Tongue (tissue), 2 donors: ENCODE measurements around the gene AOPEP. TPM values are rescaled to one million over a fixed set of nuclear protein-coding genes. Genes with fewer than 3 reads are reported as not detected.

Experiments
- DNase-seq: peaks from one replicate; pipeline ENCODE4 v3.0.0-alpha.2; 2015
- total RNA-seq: library from RNA; depleted of rRNA; stranded (reverse); fragments of >200 nt; gene quantifications from one replicate; pipeline ENCODE4 v1.2.3, GENCODE V29; 2014

The AOPEP gene
- total RNA-seq, 1 donor from 2014 or later, result 391 TPM

DNA sequence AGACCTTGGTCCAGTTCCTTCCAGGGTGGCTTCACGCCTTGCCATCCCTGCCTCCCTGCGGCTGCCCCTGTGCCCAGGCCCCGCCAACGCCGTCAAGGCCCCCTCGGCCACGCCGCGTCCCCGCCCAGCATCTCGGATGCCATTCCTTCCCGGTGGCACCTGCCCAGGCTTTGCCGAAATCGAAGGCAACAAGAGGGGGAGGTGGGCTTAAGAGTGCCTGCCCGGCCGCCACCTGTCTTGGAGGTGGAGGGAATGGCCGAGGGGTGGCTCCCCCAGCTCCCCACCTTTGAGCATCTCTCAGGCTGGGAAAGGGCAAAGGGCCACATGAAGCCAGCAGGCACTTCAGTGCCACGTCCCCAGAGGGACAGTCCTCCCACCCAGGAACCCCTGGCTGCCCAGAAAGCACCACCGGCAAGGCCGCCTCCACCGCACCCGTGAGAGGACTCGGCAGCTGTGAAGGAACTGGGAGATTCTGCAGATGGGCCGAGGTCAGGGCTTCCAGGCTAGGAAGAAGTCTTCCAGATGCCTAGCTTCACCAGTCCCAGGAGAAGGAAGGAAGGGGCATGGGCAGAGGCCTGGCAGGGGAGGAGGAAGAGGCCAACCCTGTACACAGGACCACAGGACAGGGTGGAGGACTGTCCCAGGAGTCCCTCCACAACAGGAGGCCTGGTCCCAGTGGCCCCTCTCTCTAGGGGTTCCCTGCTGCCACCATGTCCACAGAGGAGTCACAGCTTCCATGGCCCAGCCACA is 373.0 kb downstream of the AOPEP start:
- no peak for DNase-seq

DNA sequence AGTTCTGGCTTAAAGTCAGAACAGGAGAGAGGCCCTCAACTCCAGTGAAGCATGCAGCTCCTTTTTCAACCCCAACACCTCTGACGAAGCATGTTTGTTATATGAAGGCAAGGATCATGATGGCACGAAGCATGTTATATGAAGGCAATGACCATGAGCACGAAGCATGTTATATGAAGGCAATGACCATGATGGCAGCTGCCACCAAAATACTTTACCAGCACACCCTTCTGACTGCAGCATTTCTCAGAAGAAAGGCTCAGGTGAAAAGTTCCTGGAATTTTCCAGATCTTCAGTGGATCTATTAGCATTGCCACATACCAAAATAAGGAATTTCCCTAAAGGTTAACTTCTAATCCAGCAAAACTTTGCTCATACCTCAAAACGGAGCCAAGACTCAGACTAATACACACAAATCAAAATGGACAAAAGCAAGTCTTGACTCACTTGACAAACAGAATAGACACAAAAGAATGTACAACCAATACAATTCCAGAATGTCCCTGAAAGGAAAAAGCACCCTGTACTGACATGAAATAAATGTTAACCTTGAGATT is 373.6 kb downstream of the AOPEP start:
- no peak for DNase-seq

DNA sequence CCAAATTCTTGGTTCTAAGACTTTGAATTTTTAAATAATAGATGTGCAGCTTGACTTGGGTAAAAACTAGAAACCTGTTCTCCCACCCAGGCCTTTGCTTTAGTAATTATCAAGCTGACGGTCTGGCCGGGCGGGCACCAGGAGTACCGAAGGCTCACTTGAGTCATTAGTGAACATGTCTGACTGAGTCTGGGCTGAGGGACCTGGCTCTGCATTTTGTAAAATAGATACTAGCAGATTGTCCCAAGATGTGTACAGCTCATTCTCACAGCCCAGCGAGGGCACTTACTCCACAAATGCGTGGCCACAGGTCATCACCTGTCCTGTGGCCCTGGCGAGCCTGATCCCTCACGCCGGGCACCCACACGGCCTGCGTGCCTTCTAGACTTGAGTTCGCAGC is 374.8 kb downstream of the AOPEP start:
- DNase-seq, result no peak

DNA sequence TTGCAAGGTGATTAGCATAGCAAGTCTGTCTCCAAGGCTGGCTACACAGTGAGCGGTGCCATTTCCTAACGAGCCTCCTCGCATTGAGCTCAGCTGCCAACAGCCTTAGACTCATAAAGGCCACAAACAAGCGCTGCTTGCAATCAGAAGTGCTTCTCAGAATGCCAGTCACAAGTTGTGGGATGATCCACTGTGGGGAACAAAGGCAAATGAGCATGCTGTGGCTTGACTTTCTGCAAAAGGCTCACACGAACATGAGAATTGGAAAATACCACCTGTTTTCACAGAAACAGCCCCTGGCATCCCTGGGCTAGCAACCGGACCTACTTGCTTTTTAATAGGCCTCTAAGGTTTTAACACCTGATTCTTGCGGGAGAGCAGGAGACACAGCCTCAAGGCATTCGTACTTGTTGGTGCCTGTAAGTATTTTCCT is 375.5 kb downstream of the AOPEP start:
- DNase-seq, result peak; percentile 75

DNA sequence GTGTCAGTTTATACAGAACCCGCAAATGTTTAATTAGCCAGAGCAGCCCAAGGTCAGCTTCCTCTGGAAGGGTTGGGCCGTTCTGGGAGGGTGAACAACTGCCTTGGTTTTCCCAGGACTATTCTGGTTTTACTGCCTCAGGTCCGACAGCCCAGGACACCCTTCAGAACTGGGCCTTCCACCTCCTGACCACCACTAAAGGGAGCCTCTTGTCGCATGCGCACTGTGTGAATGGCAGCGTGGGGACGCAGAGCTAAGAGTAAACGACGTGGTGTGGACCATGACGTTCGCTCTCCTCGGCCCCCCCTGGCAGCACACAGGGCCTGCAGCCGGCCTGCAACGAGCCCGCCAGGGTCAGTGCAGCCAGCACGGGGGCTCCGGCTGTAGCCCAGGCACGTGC is 376.1 kb downstream of the AOPEP start:
- no peak for DNase-seq

DNA sequence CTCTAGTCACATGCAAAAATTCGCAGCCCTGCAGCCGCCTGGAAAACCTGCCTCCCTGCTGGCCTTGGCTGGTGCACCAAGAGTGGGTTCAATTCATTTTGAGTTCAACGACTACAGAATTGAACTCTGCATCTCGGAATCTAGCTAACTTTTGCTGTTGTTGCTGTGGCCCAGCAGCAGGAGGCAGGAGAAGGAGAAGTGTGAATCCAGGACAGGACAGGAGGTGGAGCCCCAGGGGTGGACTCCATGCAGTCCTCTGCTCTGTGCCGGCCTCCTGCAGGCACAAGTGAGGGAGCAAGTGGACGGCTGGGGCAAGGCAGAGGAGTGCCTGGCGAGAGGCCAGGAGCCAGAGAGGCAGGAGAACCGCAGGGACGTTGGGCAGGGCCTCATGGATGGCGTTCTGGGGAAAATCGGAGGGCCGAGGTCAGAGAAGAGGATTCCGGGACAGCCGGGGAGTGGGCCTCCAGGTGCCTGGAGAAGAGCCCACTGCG is 376.8 kb downstream of the AOPEP start:
- peak; percentile 67 for DNase-seq

DNA sequence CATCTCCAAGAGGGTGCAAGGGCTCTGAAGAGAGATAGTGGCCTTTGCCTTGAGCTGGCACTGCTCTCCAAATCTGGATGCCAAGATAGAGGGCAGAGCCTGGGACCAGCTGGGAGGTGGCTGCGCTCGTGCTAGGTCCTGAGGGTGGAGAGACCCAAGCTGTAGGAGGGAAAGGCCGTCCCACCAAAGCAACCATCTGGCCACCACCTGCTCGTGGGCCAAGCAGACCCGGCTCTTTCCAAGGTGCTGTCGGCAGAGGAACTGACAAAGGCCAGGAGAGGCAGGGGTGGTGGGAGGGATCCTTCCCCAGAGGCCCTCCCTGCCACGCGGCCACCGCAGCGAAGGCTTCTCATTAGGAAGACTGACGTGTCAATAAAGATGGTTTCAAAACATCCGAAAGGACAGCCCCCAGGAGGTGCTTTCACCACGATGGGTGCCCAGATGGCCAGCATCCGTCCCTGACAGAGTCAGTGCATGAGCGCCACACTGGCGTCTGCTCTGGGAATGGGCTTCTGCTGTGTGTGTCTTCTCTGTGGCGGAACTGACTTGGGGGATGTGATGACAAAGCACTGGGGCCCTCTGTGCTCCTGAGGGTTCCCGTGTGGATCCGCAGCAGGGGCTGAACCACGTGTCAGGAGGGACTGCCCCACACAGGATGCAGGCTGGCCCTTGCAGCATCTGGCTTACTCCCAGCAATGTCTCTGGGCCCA is 377.5 kb downstream of the AOPEP start:
- DNase-seq, result peak; percentile 84

DNA sequence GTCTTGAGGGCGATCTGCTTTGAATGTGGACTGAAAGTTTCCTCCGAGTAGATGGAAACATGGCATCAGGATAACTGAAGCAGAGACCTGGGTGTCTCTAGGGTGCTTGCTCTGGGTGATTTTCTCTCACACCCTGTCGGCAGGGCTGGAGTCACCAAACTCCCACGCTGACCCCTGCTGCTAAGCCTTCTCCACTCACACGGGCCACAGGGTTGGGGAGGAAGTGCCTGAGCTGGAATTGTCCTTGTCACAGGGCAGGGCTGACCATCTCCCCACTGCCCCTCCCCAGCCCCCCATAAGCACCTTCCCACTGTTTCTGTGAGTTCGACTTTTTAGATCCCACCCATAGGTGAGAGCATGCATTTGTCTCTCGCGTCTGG is 378.1 kb downstream of the AOPEP start:
- DNase-seq, result no peak

DNA sequence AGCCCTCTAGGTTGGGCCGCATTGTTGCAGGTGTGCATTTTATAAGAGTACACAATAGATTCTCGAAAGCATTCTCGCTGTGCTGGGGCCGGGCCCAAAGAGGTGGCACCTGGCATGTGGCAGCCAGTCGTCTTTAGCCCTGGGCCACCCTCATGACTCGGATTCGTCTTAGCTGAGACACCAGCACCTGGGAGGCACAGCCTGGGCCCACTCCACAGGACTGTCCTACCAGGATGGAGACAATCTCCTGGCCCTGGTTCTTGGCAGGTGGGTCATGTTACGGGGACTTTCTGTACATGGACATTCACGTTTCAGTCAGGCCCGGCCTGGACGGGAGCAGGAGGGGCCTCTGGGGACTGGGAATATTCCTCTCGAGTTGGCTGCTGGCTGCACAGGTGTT is 378.5 kb downstream of the AOPEP start:
- peak; percentile 76 for DNase-seq

DNA sequence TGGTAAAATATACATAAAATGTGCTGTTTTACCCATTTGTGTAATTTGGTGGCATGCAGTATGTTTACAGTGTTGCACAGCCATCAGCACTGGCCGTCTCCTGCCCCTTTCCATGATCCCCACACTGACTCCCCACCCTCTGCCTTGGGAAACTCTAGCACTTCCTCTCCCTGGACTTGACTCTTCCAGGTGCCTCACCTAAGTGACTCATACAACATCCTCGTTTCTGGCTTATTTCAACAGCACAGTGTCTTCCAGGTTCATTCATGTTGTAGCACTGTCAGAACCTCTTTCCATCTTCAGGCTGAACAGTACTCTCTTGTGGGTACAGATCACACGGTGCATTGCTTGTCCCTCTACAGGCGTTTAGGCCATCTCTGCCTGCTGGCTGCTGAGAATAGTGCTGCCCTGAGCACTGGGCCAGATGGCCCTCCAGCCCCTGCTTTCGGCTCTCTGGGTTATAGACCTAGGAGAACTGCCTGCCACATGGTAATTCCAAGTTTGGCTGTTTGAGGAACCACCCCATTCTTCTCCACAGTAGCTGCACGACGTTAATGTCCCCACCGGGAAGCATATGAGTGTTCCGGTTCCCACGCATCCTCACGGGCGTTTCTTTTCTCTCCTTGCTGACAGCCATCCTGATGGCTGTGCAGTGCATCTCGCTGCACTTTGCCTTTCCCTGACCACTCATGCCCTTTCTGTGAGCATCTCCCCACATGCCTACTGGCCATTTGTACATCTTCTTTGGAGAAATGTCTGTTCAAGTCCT is 379.2 kb downstream of the AOPEP start:
- peak; percentile 68 for DNase-seq

DNA sequence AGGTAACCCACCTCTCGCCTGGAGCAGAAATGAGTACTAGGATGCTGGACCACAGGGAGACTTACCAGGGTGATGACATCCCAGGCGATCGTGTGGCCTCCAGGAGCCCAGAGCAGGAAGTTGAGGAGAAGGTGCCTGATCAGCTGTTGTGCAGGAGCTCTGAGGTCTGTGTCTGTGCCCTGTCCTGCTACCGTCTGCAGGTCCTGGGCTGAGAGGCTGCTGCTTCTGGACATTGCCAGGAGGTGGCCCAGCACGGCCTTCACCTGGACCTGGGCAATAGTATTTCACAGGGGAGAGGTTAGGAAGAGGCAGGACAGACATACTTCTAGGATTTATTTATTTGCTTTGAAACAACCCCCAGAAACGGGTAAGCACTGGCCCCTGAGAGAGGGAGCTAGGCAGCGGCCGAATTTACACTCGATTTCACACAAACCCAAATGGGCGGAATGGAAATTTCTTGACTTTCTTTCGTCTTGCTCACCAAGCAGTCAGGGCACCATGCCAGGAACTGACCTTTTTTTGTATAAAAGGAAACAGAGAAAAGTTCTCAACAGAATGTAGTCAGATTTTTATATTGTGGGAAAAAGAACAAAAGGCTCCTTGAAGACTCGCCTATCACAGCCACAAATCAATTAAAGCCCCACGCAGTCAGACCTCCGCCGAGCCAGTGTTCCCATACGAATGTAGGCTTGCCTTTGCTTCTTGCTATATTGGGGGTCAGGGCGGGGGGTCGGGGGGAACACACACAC is 380.7 kb downstream of the AOPEP start:
- peak; percentile 80 for DNase-seq

DNA sequence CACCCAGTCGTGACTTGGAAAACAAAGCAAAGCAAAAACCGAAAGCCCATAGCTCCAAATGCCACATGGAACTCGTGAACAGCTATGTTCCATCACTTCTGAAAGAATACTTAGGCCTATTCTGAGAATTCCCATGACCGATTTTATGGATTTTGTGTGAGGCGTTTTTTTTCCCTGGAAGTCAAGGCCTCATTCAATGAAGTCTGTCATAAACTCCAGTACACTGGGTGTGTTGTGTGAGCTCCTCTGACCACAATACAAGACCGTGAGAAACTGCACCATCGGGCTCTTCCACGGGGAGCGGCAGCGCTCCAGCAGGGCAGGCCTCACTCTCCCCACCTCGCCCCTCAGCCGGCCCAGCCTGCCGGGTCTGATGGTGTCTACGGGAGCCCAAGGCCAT is 381.5 kb downstream of the AOPEP start:
- peak; percentile 88 for DNase-seq

DNA sequence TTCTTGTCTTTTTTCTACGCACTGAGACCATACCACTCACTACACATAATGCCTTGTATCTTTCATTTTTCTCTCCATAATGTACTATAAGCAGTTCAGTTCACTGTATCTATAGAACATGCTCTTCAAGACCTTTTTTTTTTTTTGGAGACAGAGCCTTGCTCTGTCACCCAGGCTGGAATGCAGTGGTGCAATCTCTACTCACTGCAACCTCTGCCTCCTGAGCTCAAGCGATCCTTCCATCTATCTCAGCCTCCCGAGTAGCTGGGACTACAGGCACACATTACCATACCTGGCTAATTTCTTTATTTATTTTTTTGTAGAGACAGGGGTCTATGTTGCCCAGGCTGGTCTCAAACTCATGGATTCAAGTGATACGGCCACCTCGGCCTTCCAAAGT is 382.3 kb downstream of the AOPEP start:
- DNase-seq, result no peak

DNA sequence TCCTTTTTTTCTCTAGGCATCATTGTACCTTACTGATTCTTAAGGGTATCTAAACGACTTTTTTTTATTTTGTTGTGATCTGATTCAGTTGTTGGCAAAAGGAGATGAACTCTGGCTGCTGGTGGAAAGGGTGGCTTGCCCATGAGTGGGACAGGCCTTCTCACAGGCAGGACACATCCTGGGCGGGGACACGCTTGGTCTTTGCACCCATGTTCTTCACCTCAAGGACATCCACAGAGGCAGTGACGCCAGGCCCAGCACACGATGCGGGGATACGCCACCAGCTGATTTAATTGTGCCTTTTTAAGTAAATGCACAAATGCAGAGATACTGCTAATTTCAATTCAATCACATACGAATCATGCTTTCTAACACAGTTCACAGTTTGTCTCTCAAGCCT is 383.0 kb downstream of the AOPEP start:
- no peak for DNase-seq

DNA sequence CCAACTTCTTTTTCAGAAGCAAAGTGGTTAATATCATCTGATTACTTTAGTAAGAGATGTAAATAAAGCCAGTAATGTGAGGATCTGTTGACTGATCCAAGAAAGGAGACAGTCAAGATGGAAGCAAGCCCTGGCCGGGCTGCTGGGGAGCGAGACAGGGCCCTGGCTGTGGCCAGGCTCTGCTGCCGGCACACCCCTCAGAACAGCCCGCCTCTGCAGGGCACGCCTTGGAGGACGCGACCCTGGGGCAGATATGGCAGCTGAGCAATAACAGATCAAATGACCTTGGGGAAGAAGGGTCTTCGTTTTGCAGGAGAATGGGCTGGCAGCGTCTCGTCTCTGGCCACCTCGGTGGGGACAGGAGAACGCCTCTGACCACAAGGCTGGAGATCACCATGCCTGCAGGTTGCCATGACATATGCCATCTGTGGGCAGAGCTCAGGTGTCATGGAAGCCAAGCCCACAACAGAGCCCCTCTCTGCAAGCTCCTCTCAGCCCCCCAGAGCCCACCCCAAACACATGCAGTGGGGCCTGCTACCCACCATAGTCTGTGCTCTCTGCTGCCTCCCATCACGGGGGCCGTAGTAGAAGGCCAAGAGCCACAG is 384.5 kb downstream of the AOPEP start:
- no peak for DNase-seq

DNA sequence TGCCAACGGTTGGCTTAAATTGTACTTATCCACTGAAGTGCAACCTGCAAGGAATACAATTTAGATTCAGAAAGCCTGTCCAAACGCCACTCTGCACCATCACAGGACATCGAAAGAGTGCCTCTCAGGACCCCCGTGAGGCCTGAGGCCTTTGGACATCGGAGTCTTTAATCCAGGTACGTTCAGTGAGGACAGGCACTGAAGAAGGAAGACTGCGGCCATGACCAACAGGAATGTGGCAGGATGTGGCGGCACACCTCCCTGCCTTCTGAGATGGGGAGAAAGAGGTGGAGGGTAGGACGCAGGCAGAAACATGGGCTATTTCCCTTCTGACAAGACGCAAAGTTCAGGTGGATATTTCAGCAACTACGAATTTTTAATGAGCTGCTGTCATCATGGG is 385.2 kb downstream of the AOPEP start:
- no peak for DNase-seq

DNA sequence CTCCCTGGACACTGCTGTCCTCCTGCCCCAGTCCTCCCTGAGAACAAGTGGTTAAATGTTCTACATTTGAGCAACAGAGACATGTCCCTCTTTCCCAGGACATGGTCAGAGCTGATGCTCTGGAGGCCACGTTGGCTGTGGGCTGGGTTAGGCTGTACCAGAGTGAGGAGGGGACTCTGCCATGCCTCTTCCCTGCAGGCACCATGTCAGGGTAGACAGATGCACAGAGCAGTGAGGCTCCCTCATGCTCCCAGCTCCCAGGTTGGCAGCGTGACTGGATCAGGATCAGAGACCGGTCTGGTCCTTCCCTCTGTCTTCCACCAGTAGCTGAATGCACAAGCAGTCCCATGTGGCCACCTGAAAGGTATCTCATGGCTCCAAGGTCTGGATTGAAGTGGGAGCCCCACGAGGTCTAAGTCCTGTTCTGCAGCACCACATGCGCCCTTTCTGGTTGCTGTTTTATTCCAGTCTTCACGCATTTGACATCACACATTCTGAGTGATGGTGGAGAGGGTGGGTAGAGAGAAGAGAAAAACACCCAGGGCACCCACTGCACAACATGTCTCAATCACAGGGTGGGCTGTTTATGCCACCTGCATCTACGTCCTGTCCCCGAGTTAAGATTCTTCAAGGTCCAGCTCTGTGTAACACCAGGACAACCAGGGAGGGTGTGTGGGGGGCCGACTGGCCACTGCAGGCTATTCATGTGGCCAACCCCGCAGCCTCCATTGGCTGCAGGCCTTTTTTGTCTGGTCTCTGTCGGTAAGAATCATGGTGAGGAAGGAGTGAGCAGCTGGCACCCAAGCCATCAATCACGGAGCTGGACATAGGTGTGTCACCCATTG is 386.2 kb downstream of the AOPEP start:
- no peak for DNase-seq

DNA sequence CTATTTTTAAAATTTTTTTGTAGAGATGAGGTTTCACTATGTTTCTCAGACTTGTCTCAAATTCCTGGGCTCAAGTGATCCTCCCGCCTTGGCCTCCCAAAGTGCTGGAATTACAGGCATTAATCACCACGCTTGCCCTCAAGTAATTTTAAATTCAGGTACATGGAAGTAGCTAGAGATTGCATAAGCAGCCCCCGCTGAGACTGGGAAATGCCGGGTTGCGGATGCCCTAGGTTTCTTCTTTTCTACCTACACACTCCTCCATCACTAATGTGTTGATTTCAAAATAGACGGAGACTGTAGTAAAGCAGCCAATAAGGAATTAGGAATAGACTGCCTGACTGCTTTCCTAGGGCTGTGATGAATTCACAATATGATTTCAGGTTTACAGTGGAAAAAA is 388.6 kb downstream of the AOPEP start:
- no peak for DNase-seq

DNA sequence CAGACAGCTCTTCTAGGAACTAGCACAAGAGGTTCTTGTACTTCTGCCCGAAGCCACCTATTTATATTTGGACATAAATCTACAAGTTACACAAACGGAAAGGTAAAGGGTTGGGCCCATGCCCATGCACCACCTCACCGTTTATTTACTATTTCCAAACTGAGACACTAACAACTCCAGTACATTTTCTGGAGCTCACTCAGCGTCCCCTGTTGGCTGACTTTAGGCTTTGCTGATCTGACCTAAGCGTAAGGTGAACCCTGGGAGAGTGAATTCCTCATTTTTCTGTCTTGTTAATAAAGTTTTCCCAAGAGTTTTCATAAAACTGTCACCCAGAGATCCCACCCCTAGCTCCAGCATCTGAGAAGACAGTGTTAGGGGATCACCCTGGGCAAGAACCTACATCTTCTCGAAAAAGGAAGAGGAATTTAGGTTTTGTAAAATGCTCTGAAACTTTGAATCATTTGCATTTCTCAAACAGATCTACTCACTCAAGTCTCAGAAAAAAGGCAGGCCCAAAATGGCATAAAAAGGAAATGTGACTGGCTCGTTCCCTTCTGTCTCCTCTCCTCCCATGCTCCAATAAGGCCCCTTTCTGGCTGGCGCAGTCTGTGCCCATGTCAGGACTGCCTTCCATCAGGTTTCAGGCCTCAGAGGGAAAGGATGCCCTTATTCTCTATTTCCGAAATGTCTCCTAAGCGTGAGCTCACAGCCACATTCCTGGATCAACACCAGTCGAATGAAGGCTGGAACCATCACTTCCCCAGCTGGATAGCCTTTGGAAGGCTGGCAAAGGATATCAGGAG is 389.7 kb downstream of the AOPEP start:
- no peak for DNase-seq

DNA sequence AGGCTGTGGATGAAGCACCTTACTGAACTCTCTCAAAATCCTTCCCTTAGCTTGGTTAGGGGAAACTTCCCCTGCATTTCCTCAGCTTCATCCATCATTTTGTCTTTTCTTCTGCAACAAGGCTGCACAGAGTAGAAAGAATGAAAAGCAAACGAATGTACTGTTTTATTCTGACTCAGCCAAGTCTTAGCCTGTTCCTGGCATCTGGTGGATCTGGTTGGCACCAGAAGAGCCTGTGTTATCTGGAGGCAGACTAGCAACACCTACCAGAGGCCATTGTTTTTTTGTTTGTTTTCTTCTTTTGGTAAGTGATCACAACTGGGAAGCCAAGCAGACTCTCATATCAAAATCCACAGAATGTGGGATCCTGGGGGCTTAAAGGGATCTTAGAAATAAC is 390.3 kb downstream of the AOPEP start:
- no peak for DNase-seq
